Mesothelial cell of epicardium (in vitro differentiated cells): ENCODE data around the gene REXO1. TPM values are rescaled to one million over a fixed set of nuclear protein-coding genes. Genes with fewer than 3 reads are reported as not detected.

ENCODE experiments used
- DNase-seq, 2 experiments: peaks; one replicate each; pipeline ENCODE4 v3.0.0; 2021; ENCODE audit warnings: low spot score in 2 of 2; ENCODE audit not compliant: unreplicated experiment in 2 of 2
- H3K27ac Mint-ChIP-seq: 2 replicates; pipeline ENCODE4 v1.8.0; 2021; ENCODE audit warnings: mixed read lengths
- H3K27me3 Mint-ChIP-seq: 2 replicates; pipeline ENCODE4 v1.8.0; 2021; ENCODE audit warnings: low read depth, mixed read lengths
- H3K36me3 Mint-ChIP-seq: 2 replicates; pipeline ENCODE4 v1.8.0; 2021; ENCODE audit warnings: mixed read lengths
- H3K4me1 Mint-ChIP-seq: 2 replicates; pipeline ENCODE4 v1.8.0; 2021; ENCODE audit warnings: mixed read lengths
- H3K4me3 Mint-ChIP-seq: 2 replicates; pipeline ENCODE4 v1.8.0; 2021; ENCODE audit warnings: mild to moderate bottlenecking, moderate library complexity, mixed read lengths
- H3K9me3 Mint-ChIP-seq: 2 replicates; pipeline ENCODE4 v1.8.0; 2021; ENCODE audit warnings: mixed read lengths
- total RNA-seq: library from RNA; stranded (reverse); gene quantifications from 3 replicates; pipeline ENCODE4 v1.2.1, GENCODE V29; 2021
- TF ChIP-seq, protein P1 (sequence below): fragments of 200-600 bp; sonication (generic); IDR thresholded peaks from one replicate; pipeline ENCODE4 v1.5.0; 2021; ENCODE audit warnings: antibody characterized with exemption; ENCODE audit not compliant: unreplicated experiment

The REXO1 gene
- total RNA-seq, 1 donor from 2014 or later: 46.6 TPM

DNA sequence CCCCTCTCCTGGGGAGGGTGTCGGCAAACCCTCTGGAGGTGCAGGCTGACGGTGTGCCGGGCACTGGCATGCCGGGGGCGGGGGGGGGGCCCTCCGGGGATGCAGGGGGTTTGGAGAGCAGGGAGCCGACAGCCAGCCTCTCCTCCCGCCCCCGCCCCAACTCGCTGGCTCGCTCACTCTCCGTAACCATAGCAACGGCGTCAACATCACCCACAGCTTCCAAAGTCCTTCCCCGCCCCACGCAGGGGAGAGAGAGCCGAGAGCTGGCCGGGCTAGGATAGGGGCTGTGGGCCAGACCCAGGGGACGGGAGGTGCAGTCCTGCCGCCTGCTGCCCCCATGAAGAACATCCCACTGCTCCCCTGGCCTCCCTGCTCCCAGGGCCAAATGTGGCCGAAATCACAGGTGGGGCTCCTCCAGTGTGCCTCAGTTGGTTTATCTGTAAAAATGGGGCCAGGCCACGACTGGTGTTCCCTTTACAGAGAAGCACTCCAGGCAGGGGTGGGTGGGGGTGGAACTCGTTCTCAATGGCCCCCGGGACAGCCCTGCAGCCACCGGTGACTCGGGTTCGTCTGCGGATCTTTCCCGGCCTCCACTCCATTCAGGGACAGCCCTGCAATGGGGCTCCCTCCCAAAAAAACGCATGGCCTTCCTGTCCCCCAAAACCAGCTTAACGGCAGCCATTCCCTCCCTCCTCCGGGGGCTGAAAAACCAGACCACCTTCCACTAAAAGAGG, 11.9 kb upstream of the REXO1 start:
- H3K27ac Mint-ChIP-seq: no peak overlapping the region
- H3K4me3 Mint-ChIP-seq: peak overlapping the region; percentile 91
- DNase-seq: peak in 1 of 2 experiments; percentile 69
- TF ChIP-seq, protein P1, sequence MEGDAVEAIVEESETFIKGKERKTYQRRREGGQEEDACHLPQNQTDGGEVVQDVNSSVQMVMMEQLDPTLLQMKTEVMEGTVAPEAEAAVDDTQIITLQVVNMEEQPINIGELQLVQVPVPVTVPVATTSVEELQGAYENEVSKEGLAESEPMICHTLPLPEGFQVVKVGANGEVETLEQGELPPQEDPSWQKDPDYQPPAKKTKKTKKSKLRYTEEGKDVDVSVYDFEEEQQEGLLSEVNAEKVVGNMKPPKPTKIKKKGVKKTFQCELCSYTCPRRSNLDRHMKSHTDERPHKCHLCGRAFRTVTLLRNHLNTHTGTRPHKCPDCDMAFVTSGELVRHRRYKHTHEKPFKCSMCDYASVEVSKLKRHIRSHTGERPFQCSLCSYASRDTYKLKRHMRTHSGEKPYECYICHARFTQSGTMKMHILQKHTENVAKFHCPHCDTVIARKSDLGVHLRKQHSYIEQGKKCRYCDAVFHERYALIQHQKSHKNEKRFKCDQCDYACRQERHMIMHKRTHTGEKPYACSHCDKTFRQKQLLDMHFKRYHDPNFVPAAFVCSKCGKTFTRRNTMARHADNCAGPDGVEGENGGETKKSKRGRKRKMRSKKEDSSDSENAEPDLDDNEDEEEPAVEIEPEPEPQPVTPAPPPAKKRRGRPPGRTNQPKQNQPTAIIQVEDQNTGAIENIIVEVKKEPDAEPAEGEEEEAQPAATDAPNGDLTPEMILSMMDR: no peak
- no peaks in the 10 kb centered on the region for H3K36me3 Mint-ChIP-seq
- H3K4me1 Mint-ChIP-seq: peaks cover 40% of the 10 kb centered on the region
- H3K27me3 Mint-ChIP-seq: peaks cover 13% of the 10 kb centered on the region
- H3K9me3 Mint-ChIP-seq: no peaks in the 10 kb centered on the region

GRCh38 chr19:1859331-1859781, 11.1 kb upstream of the REXO1 start:
- TF ChIP-seq, protein P1: no peak
- Mint-ChIP-seq H3K9me3 (no peaks in the 10 kb centered on the region), H3K27ac (peak overlapping the region; percentile 87), H3K36me3 (no peaks in the 10 kb centered on the region), H3K4me1 (peaks cover 47% of the 10 kb centered on the region), H3K27me3 (peaks cover 13% of the 10 kb centered on the region), H3K4me3 (peak overlapping the region; percentile 41)
- DNase-seq: no peak

DNA sequence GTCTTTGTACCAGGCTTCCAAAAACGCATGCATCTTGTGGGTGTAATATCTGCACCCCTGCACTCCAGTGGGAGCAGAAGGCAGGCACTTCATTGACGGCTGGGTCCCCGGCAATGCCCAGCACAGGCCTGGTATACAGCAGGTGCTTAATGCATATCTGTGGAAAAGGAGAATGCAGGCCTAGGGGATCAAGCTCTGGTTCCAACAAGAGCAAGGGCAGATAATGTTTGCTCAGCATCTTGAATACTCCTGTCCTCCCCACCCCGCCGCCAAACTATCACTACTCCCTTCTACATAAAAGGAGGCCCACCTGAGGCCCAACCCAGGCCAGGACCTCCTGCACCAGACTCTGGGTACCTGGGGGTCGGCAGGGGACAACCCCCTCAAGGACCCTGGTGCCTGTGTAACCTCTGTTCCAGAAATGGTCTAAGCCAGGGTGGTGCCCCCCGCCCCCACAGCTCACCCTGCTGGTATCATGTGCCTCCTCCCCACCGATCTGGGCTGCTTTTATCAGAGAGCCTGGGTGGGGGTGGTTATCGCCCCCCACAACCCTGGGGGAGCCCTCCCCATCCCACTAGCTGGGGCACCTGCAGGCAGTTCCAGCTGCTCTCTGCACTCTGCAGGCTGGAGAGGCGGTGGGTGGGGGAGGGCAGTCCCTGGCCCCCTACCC, 10.3 kb upstream of the REXO1 start:
- Mint-ChIP-seq H3K36me3 (no peaks in the 10 kb centered on the region), H3K9me3 (no peaks in the 10 kb centered on the region), H3K4me3 (no peak overlapping the region), H3K4me1 (peaks cover 47% of the 10 kb centered on the region), H3K27ac (no peak overlapping the region), H3K27me3 (peaks cover 13% of the 10 kb centered on the region)
- no peak for DNase-seq
- TF ChIP-seq, protein P1: no peak

DNA sequence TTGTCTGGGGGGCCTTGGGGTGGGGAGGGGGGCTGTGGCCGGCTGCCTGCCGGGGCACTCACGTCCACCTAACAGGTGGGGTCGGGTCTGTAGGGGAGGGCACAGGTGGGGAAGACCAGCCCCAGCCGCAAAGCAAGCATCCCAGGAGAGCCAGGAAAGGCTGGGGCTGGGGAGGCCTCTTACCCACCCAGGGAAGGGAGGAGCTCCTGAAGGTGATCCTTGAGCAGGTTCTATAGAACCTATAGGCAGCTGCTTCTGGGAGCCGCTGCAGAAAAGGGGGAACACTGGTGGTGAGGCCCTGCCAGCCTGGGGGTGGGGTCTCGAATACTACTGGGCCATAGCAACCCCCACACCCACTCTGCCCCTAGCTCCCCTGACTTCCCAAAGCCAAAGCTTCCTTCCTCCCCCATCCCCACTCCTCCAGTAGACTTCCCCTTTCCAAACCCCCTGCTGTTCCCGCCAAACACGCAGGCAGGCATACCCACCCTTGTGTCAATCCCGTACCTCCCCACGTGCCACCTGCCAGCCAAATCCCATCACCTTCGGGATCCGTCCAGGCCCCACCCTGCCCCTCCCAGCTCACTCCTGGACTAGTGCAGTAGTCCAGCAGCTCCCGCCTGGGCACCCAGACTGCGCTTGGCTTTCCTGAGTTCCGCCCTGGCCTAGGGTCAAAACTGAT, 9.5 kb upstream of the REXO1 start:
- Mint-ChIP-seq H3K4me3 (peak overlapping the region; percentile 17), H3K27ac (no peak overlapping the region), H3K9me3 (no peaks in the 10 kb centered on the region), H3K36me3 (no peaks in the 10 kb centered on the region), H3K27me3 (peaks cover 13% of the 10 kb centered on the region), H3K4me1 (peaks cover 52% of the 10 kb centered on the region)
- TF ChIP-seq, protein P1: no peak
- DNase-seq: no peak

DNA sequence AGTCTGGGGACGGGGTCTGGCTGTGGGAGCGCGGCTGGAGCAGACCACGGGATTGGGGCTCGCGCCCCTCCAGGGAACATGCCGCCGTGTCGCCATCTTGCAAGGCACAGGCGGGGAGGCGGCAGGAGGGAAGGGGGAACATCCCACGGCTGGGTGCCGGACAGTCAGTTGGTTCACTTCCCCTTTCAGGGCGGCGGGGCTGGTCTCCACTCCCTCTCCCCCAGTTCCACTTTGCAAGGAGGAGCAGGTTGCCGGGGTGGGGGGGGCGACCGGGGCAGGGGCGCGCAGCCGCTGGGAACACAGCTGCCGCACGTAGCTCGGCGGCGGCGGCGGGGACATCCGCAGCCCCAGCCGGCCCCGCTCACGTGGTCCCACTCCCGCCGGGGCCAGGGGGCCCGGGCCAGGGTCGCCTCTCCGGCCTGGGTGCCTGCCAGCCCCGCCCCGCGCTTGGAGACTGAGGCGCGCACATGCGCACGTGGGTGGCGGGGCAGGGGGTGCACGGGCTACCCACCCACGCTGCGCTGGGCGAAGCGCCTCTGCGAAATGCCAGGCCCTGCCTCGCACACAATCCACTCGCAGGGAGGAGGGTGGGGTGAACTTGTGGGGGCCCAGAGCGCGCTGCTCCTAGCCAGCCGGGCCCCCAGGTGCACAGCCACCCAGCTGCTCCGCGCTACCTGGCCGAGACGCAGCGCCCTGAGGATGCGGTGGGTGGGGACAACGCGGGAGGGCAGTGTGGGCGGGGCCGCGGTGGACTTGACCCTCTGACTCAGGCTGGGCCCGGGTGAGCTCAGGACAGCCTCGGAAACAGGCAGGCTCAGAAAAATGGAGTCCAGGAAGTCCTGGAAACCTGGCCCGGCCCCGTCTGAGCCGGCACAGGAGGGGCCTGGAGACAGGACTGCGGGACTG, 8.7 kb upstream of the REXO1 start:
- peaks cover 47% of the 10 kb centered on the region for H3K4me1 Mint-ChIP-seq
- no peaks in the 10 kb centered on the region for H3K9me3 Mint-ChIP-seq
- no peaks in the 10 kb centered on the region for H3K36me3 Mint-ChIP-seq
- peak overlapping the region; percentile 48 for H3K4me3 Mint-ChIP-seq
- DNase-seq: no peak
- no peak overlapping the region for H3K27ac Mint-ChIP-seq
- TF ChIP-seq, protein P1: no peak
- H3K27me3 Mint-ChIP-seq: peaks cover 9% of the 10 kb centered on the region
